SK-N-MC (cell line): Measurements from ENCODE around the gene TRIM36.

ENCODE experiments used
- EZH2 ChIP-seq: fragments of 200-600 bp; sonication (generic); IDR thresholded peaks from one replicate; pipeline ENCODE4 v1.6.1; 2017; ENCODE audit warnings: antibody characterized with exemption
- POLR2AphosphoS5 ChIP-seq: IDR thresholded peaks from 2 replicates; pipeline ENCODE4 v1.6.1; 2012; ENCODE audit warnings: mild to moderate bottlenecking, low read depth, low read length, borderline replicate concordance

DNA sequence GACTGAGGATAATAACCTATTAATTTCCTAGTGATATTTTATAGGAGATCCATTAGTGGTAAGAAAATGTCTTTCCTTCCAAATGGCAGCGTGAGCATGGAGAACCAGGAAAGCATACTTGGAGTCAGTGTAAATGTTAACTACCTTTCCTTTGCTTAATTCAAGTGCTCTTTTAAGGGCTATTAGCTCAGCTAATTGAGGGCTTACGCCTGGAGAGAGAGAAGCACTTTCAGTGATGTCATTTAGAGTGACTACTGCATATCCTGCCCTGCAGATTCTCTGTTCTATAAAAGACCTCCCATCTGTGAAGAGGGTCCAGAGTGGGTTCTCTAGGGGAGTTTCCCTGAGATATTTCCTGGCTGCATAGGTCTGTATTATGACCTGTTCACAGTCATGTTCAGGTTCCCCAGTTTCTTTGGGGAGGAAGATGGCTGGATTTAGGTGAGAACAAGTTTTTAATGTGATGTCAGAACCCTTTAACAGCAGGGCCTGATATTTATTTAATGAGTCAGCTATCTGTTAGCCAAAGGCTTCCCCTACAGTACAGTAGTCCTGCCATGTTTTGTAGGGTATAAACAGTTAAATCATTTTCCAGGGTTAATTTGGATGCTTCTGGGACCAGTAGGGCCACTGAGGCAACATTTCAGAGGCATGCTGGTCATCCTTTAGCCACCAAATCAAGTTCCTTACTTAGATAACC lies 89.6 kb downstream of the TRIM36 start:
- TF ChIP-seq POLR2AphosphoS5 = no peak
- no peak for TF ChIP-seq EZH2
